ENCODE data around the gene KATNIP. TPM values are rescaled to one million over a fixed set of nuclear protein-coding genes. Genes with fewer than 3 reads are reported as not detected.

Gene KATNIP
- total and polyA plus RNA-seq, 9 of the 15 experiments (the other 6 are each of a cell fraction or from before 2014, with no cell fraction given), result 1.7 to 13.2 (median 8.0) TPM

GRCh38 chr16:27549746-27550581 lies at the start of gene KATNIP, which contains the start of gene GTF3C1 (continued):
- TF ChIP-seq NONO (IDR thresholded peaks at IDR 0.05; ENCODE audit: low read depth in 2 of 2, low read length in 1 of 2) (0 out of 4 replicates have a peak, but pooled peaks of 1 of the 2 experiments have one; percentile 57), ZNF212 (CRISPR knock-in tag; IDR thresholded peaks at IDR 0.05) (no peak), GTF2E2 (tag; IDR thresholded peaks at IDR 0.05) (0 out of 2 replicates have a peak, but pooled peaks have one; percentile 33), PHF21A (IDR thresholded peaks at IDR 0.05; ENCODE audit: borderline replicate concordance, low read depth) (no peak), KDM1A (IDR thresholded peaks at IDR 0.05) (no peak), PCBP2 (IDR thresholded peaks at IDR 0.05; ENCODE audit: low read depth, low read length, poor library complexity, severe bottlenecking) (no peak), CHD1 (IDR thresholded peaks at IDR 0.05; ENCODE audit: low read length) (no peak), IRF1 (CRISPR knock-in tag; IDR thresholded peaks at IDR 0.05; ENCODE audit: borderline replicate concordance) (no peak), SMARCA5 (IDR thresholded peaks at IDR 0.05) (peak; percentile 76; the same call in 1 of the 2 replicates), U2AF2 (optimal IDR thresholded peaks at IDR 0.05; ENCODE audit: low read depth, low read length) (no peak), ELF2 (CRISPR knock-in tag; IDR thresholded peaks at IDR 0.05) (peak; percentile 73), XRCC4 (IDR thresholded peaks at IDR 0.05; ENCODE audit: extremely low read depth, insufficient read depth, insufficient read length) (no peak), ZNF589 (CRISPR knock-in tag; IDR thresholded peaks at IDR 0.05; ENCODE audit: low read depth) (no peak)
- TF ChIP-seq, protein P1, sequence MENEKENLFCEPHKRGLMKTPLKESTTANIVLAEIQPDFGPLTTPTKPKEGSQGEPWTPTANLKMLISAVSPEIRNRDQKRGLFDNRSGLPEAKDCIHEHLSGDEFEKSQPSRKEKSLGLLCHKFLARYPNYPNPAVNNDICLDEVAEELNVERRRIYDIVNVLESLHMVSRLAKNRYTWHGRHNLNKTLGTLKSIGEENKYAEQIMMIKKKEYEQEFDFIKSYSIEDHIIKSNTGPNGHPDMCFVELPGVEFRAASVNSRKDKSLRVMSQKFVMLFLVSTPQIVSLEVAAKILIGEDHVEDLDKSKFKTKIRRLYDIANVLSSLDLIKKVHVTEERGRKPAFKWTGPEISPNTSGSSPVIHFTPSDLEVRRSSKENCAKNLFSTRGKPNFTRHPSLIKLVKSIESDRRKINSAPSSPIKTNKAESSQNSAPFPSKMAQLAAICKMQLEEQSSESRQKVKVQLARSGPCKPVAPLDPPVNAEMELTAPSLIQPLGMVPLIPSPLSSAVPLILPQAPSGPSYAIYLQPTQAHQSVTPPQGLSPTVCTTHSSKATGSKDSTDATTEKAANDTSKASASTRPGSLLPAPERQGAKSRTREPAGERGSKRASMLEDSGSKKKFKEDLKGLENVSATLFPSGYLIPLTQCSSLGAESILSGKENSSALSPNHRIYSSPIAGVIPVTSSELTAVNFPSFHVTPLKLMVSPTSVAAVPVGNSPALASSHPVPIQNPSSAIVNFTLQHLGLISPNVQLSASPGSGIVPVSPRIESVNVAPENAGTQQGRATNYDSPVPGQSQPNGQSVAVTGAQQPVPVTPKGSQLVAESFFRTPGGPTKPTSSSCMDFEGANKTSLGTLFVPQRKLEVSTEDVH (IDR thresholded peaks at IDR 0.05; ENCODE audit: low read depth, partially characterized antibody), result peak; percentile 74
- TF ChIP-seq, protein P2, sequence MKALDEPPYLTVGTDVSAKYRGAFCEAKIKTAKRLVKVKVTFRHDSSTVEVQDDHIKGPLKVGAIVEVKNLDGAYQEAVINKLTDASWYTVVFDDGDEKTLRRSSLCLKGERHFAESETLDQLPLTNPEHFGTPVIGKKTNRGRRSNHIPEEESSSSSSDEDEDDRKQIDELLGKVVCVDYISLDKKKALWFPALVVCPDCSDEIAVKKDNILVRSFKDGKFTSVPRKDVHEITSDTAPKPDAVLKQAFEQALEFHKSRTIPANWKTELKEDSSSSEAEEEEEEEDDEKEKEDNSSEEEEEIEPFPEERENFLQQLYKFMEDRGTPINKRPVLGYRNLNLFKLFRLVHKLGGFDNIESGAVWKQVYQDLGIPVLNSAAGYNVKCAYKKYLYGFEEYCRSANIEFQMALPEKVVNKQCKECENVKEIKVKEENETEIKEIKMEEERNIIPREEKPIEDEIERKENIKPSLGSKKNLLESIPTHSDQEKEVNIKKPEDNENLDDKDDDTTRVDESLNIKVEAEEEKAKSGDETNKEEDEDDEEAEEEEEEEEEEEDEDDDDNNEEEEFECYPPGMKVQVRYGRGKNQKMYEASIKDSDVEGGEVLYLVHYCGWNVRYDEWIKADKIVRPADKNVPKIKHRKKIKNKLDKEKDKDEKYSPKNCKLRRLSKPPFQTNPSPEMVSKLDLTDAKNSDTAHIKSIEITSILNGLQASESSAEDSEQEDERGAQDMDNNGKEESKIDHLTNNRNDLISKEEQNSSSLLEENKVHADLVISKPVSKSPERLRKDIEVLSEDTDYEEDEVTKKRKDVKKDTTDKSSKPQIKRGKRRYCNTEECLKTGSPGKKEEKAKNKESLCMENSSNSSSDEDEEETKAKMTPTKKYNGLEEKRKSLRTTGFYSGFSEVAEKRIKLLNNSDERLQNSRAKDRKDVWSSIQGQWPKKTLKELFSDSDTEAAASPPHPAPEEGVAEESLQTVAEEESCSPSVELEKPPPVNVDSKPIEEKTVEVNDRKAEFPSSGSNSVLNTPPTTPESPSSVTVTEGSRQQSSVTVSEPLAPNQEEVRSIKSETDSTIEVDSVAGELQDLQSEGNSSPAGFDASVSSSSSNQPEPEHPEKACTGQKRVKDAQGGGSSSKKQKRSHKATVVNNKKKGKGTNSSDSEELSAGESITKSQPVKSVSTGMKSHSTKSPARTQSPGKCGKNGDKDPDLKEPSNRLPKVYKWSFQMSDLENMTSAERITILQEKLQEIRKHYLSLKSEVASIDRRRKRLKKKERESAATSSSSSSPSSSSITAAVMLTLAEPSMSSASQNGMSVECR (CRISPR knock-in tag; IDR thresholded peaks at IDR 0.05), result peak; percentile 86
- TF ChIP-seq, protein P3, sequence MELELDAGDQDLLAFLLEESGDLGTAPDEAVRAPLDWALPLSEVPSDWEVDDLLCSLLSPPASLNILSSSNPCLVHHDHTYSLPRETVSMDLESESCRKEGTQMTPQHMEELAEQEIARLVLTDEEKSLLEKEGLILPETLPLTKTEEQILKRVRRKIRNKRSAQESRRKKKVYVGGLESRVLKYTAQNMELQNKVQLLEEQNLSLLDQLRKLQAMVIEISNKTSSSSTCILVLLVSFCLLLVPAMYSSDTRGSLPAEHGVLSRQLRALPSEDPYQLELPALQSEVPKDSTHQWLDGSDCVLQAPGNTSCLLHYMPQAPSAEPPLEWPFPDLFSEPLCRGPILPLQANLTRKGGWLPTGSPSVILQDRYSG (tag; conservative IDR thresholded peaks at IDR 0.05; ENCODE audit: low read depth), result no peak

Data from K562 (cell line).